ENCODE data around the gene STRIP2.
"Not testable (repeated sequence)": the region's sequence is repeated elsewhere in the genome, so short reads cannot be mapped to it uniquely, and the experiment has no call there.

Gene STRIP2

DNA sequence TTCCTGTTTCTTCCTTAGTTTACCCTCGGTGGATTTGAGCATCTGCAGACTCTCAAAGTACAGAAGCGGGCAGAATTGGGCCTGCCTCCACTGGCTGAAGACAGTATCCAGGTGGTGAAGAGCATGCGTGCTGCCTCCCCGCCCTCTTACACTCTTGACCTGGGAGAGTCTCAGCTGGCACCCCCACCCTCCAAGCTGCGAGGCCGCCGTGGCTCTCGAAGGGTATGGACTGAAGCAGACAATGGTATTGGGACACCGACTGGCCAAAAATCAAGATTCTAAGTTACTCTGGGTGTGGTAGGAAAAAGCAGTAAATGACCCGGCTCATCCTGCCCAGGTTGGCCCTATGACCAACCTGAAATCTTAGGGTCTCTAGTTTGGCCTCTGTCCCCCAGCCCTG is 22.2 kb downstream of the STRIP2 start:
- no peak for DNase-seq (ENCODE audit: low spot score)

- DNase-seq (ENCODE audit: low spot score): no peak
Observed at GRCh38 chr7:129457101-129457500, 22.9 kb downstream of the STRIP2 start.

GRCh38 chr7:129458171-129458570 is 23.9 kb downstream of the STRIP2 start:
- no peak for DNase-seq (ENCODE audit: low spot score)

- DNase-seq (ENCODE audit: low spot score): no peak
Observed at GRCh38 chr7:129461809-129462208, 27.6 kb downstream of the STRIP2 start.

DNA sequence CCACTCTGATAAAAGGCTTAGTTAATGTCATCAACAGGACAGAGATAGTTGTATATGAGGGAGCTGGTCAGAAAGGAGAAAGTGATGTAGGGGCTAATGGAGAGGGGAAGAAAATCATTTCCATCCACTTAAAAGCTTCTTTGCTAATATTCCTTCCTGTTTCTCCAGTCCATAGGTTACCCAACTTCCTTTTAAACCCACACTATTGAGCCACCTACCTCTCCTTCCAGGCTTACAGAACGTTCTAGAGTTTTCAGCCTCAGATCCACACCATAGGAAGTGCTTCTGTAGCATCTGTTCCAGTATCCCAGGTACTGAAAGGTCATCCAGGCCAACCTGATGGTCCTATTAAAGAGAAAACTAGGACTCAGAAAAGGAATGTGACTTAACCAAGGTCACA is 28.2 kb downstream of the STRIP2 start:
- no peak for DNase-seq (ENCODE audit: low spot score)

DNA sequence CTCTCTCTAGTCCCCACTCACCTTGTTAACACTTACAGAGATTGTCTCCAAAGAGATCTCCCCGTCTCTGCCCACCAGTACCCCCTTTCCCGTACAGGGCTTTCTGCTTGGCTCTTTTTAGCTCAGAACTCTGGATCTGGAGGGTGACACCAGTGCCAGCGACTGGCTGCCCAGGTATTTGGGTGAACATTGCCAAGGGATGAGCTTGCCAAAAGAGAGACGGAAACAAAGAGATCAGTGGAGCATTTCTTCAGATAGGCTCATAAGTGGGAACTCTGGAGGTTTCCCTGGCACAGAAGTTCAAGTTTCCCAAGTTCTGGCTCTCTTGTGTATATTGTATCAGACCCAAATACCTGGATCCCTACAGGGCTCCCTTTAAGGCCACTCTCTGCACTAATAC is 30.0 kb downstream of the STRIP2 start:
- no peak for DNase-seq (ENCODE audit: low spot score)

DNA sequence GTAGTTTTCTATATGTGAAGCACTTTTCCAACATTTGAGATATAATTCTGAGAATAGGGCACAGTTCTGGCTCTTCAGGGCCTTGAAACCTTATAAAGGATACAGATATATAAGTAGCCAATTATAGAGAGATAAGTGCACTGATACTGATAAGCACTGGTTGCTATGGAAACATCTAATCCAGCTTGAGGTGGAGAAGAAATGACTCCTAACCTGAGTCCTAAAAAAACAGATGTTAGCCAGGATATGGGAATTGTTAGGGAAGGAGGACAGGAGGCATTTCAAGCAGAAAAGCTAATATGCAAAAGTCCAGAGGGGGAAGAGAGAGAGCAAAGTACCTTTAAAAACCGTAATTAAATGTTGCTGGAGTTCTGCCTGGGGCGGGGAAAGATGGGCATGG is 30.8 kb downstream of the STRIP2 start:
- no peak for DNase-seq (ENCODE audit: low spot score)

- DNase-seq (ENCODE audit: low spot score): no peak
Observed at GRCh38 chr7:129466796-129467195, 32.6 kb downstream of the STRIP2 start.

- DNase-seq (ENCODE audit: low spot score): no peak
Observed at GRCh38 chr7:129468087-129468486, 33.9 kb downstream of the STRIP2 start.

GRCh38 chr7:129468547-129468946 is 34.3 kb downstream of the STRIP2 start:
- DNase-seq (ENCODE audit: low spot score): no peak

DNA sequence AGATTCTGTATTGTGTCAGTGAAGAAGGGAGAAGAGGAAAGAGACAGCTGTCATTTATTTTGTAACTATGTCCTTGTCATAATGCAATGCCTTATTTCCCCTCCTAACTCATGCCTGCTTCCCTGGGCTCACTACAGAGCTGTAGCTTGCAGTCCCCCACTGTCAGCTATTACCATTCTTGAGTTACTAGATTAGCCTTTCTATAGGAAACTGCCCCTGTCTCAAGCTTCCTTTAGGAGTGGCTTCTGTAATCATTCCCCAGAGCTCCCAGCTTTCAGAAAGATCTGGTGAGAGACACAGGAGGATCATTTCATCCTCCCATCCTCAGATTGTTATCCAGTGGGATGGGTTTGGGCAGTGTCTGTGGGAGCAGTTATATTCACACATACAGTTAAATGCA is 35.7 kb downstream of the STRIP2 start:
- no peak for DNase-seq (ENCODE audit: low spot score)

DNA sequence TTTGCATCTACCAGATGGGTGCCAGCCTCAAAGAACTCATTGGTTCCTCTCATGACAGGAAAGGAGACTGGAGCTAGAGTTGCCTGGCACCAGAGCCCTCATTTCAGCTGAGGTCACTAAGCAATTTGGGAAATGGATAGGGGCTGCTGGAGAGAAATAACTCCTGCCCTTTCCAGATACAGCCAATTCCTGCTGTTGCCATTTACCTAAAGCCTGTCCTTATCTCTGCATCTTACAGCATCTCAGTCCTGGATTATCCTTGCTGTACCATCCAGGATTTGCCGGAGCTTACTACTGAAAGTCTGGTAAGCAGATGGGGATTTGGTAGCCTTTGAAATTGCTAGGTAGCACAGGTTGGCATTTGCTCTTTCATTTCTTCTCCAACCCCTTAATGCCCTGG is 36.2 kb downstream of the STRIP2 start:
- no peak for DNase-seq (ENCODE audit: low spot score)

GRCh38 chr7:129471402-129471827 is 37.2 kb downstream of the STRIP2 start:
- DNase-seq (ENCODE audit: low spot score): no peak

DNA sequence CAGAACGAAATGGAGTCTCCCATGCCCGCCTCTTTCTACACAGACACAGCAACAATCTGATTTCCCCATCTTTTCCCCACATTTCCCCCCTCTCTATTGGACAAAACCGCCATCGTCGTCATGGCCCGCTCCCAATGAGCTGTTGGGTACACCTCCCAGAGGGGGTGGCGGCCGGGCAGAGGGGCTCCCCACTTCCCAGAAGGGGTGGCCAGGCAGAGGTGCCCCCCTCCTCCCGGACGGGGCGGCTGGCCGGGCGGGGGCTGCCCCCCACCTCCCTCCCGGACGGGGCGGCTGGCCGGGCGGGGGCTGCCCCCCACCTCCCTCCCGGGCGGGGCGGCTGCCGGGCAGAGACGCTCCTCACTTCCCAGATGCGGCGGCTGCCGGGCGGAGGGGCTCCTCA is 41.7 kb downstream of the STRIP2 start:
- DNase-seq (ENCODE audit: low spot score): not testable (repeated sequence)

DNA sequence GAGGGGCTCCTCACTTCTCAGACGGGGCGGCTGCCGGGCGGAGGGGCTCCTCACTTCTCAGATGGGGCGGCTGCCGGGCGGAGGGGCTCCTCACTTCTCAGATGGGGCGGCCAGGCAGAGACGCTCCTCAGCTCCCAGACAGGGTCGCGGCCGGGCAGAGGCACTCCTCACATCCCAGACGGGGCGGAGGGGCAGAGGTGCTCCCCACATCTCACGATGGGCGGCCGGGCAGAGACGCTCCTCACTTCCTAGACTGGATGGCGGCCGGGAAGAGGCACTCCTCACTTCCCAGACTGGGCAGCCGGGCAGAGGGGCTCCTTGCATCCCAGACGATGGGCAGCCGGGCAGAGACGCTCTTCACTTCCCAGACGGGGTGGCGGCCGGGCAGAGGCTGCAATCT is 42.2 kb downstream of the STRIP2 start:
- DNase-seq (ENCODE audit: low spot score): not testable (repeated sequence)

GRCh38 chr7:129479831-129480230 is 45.6 kb downstream of the STRIP2 start:
- no peak for DNase-seq (ENCODE audit: low spot score)

GRCh38 chr7:129480674-129481363 is 46.6 kb downstream of the STRIP2 start:
- no peak for DNase-seq (ENCODE audit: low spot score)

DNA sequence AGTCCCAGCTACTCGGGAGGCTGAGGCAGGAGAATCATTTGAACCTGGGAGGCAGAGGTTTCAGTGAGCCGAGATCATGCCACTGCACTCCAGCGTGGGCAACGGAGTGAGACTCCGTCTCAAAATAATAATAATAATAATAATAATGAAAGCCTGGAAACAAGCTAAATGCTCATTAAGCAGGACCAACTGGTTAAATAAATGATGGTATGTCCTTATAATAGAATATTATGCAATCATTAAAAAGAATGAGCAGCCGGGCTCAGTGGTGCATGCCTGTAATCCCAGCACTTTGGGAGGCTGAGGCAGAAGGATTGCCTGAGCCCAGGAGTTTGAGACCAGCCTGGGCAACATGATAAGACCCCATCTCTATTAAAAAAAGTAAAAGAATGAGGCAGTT is 47.1 kb downstream of the STRIP2 start:
- not testable (repeated sequence) for DNase-seq (ENCODE audit: low spot score)

- no peak for DNase-seq (ENCODE audit: low spot score)
Observed at GRCh38 chr7:129482781-129483180, 48.5 kb downstream of the STRIP2 start.

- DNase-seq (ENCODE audit: low spot score): no peak
Observed at GRCh38 chr7:129489491-129489890, 55.3 kb downstream of the STRIP2 start.

- no peak for DNase-seq (ENCODE audit: low spot score)
Observed at GRCh38 chr7:129492391-129492790, 58.2 kb downstream of the STRIP2 start.

DNA sequence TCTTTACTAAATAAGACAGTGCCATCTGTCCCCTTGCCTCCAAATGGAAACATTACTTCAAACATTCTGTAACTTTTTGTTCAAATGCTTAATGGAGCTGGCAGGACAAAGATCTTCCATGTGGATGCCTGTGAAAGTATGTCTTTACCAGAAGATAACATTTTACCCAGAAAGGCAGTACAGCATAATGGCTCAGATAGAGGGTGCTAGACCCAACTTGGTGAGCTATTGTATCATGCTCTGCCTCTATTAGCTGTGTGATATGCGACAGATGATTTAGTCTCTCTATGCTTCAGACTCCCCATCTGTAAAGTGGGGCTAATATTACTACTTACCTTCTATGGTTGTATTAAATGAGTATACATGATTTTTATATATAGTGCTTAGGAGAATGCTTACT is 59.3 kb downstream of the STRIP2 start:
- DNase-seq (ENCODE audit: low spot score): no peak

GRCh38 chr7:129494041-129494440 is 59.8 kb downstream of the STRIP2 start:
- no peak for DNase-seq (ENCODE audit: low spot score)

GRCh38 chr7:129495987-129496386 is 61.8 kb downstream of the STRIP2 start:
- no peak for DNase-seq (ENCODE audit: low spot score)
